HG02623 (cell line): Measurements from ENCODE around the gene PADI3.
"Not testable (repeated sequence)": the region's sequence is repeated elsewhere in the genome, so short reads cannot be mapped to it uniquely, and the experiment has no call there.

ENCODE experiments used
- ATAC-seq: cut with Tn5 transposase; IDR thresholded peaks from one replicate; pipeline ENCODE4 v1.9.1; 2021; ENCODE audit warnings: moderate library complexity; ENCODE audit not compliant: unreplicated experiment

Gene PADI3

DNA sequence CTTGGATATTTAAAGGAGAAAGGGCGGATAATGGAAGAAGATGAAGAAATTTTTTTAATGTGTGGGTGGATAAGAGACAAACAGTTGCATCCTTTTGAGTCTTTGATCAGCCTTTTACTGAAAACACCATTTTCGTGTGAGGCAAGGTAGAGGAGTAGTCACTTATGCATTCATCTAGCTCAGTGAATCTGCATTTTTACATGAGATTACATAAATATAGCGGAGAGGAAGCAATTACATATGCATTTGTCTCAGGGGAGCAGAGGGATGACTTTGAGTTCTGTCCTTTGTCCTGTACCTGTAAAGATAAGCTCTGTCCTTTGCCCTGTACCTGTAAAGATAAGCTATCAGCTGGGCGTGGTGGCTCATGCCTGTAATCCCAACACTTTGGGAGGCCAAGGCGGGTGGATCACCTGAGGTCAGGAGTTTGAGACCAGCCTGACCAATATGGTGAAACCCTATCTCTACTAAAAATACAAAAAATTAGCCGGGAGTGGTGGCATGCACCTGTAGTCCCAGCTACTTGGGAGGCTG, 73.0 kb downstream of the PADI3 start:
- ATAC-seq: not testable (repeated sequence)

DNA sequence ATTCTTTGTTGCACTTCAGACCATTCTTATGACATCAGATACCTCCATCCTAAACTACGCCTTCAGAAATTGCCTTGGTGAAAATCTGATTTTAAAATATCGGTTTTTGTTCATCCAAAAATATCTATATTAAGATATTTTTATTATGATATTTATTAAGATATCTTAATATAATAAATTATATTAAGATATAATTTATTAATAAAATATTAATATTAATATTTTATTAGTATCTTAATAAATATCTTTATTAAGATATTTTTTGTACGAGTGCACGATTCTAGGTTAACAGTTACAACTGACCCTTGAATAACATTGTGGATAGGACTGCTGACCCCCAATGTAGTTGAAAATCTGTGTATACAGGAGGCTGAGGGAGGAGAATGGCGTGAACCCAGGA, 80.0 kb downstream of the PADI3 start:
- ATAC-seq: no peak

DNA sequence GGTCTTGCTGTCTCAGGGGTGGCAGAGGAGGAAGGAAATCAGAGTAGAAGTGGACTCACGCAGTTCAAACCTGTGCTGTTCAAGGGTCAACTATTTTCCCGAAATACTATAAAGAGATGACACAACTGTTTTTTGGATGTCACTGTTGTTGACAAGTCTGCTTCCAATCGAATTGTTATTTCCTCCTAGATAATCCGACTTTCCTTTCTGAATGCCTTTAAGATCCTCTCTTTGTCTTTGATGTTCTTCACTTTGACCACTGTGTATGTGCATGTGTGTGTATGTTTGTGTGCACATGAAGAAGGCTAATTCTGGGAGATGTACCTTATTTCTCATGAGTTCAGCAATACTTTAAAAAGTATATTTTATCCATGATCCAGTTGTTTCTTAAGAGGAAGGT, 80.7 kb downstream of the PADI3 start:
- ATAC-seq: no peak

DNA sequence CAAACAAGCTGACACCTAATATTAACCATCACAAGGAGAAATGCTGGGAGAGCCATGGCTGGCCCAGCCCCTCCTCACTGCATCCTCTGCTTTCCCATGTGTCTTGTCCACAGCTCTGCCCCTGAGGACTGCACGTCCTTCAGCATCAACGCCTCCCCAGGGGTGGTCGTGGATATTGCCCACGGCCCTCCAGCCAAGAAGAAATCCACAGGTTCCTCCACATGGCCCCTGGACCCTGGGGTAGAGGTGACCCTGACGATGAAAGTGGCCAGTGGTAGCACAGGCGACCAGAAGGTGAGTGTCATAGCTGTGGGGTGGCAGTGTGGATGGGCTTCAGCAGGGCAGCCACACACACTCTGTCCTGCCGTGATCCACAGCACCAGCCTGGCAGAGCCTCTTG, 82.0 kb downstream of the PADI3 start:
- ATAC-seq: no peak

GRCh38 chr1:17333081-17333480, 84.2 kb downstream of the PADI3 start:
- ATAC-seq: no peak
